Smooth muscle cell of the brain vasculature (primary cell): ENCODE results near the gene FGF9.

Experiments used
- DNase-seq: peaks from one replicate; pipeline ENCODE4 v3.0.0-alpha.2; 2012; ENCODE audit warnings: low read depth, low spot score

Gene FGF9

DNA sequence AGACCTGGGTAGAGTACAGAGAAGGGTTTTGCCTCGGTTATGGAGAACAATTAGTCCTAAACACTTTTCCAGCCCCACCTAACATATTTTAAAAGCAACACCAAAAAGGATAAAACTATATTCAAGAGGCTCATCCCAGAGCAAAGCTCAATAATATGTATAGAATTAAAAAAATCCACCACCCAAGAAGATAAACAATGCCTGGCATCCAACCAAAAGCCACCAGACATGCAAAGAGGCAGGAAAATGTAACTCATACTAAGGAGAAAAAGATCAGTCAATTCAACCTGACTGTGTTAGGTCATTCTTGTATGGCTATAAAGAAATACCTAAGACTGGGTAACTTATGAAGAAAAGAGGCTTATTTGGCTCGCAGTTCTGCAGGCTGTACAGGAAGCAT lies 39.3 kb downstream of the FGF9 start:
- no peak for DNase-seq

DNA sequence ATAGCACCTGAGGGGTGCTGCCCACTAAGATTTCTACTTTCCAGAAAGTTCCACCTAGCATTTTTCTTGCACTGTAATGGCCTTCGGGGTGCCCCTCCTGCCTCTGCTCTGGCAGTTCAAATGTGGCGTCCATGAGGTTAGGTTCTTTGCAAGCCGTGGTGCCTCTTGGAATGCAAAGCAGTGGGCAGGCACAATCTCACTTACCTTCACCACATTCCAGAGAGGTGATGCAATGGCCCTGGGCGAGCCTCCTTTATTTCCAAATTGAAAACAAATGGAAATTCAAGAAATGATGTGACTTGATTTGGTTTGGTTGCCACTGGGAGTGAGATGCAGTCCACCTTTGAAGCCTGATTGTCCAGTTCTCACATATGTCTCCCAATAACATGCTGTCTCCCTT lies 46.9 kb downstream of the FGF9 start:
- no peak for DNase-seq

DNA sequence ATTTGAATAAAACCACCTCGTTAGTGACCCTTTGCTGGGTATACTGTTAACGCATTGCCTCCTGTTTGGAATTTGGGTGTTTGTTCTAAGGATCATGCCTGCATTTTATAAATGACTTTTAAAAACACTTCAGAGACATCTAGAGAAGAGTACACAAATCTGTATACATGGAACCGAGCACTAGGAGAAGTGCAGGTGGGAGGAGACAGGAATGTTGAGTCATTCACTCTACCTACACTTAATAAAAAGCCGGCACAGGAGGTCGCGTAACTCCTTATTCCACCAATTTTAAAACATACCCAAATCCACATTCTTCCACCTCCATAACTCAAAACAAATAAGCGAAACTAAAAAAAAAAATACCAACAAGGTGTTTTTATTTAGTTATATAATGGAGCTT lies 48.6 kb downstream of the FGF9 start:
- no peak for DNase-seq

DNA sequence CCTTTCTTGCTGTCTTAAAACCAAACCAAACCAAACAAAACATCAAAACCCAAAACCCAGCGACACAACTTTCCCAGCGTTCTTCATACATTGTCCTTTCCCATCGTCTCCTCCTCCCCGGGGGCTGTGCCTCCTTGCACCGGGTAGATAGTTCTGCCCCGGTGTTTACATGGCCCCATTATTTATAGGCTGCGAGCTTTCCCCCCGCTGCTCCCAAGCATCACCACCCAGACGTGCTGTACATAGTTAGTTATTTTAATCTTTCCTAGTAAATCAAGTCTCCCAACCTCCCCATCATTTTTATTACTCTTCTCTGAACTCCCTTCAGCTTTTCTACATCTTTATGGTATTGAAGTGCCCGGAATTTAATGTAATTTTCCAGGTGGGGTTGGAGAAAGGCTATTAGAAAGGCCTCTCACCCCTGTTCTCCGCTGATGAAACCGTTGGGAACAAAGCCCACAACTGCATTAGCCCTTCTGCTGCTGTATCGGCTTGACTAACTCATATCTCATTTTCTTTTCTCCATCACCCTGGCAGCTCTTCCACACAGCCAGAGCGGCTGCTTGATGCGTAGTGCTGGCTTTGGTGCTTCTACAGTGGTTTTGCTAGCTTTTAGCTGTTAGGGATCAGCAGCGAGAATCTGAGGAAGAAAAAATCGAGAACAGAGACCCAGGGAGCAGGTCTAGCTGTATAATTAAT lies 53.1 kb downstream of the FGF9 start:
- DNase-seq, result no peak

DNA sequence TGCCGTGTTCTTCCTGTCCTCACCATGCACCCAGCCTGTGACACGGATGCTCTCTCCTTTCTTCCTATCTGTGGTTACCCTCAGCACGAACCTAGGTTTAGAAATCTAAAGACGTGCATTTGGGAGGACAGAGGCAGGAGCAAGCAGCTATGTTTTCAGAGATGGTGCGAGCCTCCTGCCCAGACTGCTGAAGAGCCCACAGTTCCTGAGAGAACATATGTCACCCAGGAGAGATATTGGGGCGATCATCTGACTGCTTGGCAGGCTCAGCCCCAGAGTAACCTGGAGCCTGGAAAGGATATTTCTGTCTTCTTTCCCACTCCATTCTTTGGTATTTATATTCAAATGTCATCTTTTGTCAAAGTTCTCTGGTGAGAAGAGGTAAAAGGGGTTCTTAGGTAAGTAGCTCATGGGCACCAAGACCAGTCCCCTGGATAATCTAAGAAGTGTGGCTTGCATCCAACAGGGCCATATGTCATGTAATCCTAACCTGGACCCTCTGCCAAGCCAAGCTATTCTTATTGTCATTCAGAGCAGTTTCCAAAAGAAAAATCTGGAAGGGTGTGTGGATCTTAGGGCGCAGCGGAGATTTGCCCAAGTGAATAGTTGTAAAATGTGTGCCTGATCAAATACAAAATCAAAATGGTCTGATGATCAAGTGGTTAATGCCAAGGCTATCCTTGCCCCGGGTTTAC lies 59.5 kb downstream of the FGF9 start:
- no peak for DNase-seq

DNA sequence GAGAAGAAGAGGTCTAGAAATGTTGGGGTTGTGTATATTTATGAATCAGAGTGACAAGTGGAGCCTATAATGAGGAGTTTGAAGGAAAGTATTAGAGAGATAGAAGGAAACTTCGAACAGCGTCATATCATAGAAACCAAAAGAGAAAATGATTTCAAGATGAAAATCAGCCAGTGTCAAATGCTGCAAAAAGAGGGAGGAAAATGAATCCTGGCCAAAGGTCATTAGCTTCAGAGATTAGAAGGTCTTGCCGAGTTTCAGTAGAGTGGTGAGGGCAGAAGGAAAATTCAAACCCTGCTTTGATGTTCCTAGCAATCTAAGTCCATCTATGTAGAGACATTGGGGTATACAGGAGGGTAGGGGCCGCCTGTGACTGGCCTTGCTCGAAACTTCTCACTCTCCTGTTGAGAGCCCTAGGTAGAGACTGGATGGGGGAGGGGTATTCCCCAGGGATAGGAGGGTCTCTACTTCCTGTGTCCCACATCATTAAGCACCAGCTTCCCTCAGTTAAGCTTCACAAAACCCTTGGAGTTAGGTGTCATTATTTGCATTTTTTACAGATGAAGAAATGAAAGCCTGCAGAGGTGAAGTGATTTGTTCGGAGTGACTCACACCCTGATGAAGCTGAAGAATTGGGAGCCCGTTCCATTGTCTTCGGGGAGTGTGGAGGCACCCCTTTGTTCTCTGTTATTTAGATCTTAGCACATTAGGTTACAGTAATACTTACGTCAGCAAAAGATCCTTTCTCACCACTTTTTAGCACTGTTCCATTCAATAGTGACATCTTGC lies 62.8 kb downstream of the FGF9 start:
- no peak for DNase-seq

DNA sequence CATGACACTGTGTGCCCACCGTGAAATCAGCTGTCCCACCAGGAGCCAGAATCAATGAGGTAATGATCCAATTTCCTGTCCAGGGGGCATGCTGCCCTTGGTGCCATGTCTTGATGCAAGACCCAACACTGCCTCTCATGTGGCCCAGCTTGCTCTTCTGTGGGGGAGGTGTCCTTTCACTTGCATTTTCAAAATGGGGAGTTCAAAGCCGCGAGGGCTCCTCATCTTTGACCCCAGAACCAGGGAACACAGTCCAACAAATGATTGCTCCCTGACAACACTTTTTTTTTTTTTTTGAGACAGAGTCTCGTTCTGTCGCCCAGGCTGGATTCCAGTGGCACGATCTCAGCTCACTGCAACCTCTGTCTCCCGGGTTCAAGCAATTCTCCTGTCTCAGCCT lies 64.1 kb downstream of the FGF9 start:
- no peak for DNase-seq

DNA sequence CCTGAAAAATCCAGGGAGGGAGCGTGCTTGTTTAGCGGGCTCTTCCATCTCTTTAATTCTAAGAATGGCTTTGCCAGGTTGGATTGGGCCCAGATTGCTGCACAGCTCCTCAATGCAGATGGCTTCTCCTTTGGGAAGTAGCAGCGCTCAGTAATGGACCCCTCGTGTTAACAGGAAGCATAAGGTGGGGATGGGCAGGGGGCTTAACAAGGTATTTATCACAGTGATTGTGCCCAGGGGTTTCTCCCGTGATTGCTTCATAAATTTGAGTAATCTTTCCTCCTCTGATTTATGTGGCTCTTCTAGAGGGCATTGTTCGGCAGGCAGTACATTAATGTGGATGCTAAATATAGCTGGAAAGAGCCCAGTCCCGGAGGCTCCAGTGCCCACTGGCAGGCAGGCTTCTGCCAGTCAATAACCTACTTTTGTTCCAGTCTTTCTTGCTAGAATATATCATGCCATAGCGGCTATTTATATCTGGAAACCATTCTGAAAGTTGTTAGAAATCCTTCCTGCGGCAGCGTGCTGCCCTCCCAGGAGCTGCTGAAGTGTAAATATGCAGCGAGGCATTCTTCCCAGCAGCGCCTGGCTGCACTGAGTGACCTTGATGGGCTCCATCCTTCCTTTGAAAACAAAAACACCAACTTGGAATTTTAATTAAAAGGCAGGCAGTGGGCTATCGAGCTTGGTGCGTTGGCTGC lies 65.0 kb downstream of the FGF9 start:
- no peak for DNase-seq

DNA sequence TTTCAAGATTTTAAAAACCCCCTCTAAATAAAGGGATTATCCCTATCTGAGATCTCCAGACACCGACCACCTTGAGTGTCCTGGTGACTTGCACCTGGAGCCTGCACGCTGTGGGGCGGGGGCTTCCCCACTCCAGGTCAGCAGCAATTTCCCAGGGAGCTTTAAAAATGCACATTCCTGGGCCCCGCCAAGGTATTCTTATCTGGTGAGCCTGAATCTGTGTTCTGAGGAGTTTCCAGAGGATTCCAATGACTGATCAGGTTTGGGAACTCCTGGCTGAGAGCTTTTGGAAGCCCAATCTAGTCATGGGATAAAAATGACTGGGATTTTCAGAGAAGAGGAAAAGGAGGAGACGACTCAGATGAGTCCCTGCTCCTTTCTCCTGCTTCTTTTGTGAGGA lies 66.1 kb downstream of the FGF9 start:
- no peak for DNase-seq

DNA sequence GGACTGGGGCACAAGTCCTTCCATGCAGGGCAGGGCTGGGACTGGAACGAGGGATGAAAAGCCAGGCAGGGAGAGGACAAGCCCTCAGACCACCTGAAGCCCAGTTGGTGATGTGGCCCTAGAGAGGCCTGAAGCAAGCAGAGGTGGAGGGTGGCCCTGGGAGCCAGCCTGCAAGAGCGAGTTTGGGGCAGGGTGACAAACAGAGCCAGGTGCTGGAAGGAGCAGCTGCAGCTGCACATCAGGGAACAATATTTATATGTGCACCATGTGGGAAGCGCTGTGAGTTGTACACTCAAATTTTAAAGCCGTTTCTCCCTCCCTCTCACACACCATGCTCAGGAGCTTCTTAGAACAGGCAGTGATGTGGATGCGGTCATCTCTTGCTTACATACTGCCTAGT lies 67.8 kb downstream of the FGF9 start:
- no peak for DNase-seq

DNA sequence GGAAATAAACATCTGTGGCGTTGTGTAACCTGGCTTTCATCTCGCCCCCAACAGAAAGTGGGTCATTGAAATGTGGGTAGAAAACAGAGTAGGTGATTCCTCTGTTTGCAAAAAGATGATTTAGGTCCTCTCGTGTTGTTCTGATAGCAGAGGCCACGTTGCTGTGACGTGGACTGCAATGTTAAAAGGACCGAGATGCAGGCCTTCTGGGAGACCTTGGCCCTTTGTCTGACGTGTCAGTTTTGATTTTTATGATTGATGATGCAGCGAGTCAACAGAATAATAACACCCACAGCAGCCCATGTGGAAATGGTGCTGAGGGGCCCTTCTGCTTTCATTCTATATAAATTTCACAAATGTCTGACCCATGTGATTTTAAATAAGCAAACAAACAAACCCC lies 68.9 kb downstream of the FGF9 start:
- DNase-seq, result no peak

DNA sequence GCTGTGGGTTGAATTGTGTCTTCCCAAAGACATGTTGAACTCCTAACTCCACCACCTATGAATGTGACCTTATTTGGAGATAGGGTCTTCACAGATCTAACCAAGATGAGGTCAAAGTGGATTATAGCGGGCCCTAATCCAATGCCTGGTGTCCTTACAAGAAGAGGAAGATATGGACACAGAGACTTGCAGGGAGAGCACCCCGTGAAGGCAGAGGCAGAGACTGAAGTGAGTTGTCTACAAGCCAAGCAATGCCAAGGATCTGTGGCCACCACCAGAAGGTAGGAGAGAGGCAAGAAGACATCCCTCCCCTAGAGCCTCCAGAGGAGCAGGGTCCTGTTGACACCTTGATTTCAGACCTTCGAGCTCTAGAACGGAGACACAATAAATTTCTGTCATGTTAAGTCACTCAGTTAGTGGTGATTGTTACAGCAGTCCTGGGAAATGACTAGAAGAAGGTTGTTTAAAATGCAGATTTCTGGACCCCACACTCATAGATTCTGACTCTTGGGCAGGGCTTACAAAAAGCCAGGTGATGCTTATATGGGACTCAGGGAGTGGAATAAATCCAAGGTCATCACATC lies 70.6 kb downstream of the FGF9 start:
- DNase-seq, result no peak

DNA sequence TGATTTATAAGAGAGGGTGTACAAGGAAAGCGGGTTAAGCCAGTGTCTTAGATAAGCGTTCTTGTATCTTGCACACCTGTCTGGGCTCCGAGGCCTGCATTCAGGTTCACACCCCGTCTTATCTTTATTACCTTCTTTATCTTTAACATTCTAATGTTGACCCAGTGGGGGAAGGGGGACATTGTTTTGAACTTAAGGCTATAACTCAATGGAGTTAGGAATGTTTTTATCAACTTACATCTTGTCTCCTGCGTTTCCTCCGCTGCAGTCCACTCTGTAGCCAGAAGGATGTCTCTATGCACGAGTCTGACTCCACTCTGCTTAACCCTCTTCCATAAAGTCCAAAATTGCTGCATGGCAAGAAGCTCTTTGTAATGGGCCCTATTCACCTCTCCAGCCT lies 71.2 kb downstream of the FGF9 start:
- no peak for DNase-seq

DNA sequence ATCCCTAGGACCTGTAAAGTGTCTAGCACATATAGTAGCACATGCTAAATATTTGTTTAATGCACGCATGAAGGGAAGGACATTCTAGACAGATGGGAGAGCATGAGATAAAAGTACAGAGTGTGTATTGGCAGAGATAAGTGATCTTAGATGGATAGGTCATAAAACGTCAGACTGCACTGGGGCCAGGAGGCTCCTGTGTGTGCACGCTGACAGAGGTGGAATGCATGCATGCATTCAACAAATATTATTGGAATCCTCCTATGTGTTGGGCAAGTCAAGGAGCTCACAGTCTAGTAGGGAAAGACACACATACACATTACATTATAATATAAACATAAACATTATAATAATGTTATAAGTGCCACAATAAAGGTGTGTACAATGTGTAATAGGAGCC lies 73.3 kb downstream of the FGF9 start:
- DNase-seq, result no peak

DNA sequence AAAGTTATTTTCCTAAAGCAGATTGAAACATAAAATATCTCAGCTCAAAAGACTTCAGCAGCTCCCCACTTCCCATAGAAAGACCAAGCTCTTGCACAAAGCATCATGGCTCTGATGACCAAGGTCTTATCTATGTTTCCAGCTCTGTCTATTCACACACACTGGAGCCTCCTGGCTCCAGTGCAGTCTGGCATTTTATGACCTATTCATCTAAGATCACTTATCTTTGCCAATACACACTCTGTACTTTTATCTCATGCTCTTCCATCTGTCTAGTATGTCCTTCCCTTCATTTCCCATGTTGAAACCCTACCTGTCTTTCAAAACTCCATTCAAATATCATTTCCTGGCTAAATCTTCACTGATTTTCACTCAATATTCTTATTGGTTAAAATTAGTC lies 74.4 kb downstream of the FGF9 start:
- no peak for DNase-seq

DNA sequence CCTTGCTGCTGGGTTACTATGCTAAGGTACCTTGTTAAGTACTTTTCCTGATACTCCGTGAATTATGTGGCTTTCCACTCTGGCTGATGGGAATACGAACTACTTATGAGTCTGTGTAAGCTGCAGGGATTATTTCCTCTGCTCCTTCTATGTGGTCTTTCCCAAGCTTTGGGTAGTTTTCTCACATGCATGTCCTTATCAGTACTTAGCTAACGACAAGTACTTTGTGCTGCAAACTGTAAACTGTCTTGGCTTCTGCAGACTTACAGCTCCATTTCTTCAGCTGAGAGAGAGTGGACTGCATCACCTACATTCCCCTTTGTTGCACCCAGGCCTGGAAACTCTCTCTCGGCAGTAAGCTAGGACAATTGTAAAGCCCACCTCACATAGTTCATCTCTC lies 76.6 kb downstream of the FGF9 start:
- DNase-seq, result no peak

DNA sequence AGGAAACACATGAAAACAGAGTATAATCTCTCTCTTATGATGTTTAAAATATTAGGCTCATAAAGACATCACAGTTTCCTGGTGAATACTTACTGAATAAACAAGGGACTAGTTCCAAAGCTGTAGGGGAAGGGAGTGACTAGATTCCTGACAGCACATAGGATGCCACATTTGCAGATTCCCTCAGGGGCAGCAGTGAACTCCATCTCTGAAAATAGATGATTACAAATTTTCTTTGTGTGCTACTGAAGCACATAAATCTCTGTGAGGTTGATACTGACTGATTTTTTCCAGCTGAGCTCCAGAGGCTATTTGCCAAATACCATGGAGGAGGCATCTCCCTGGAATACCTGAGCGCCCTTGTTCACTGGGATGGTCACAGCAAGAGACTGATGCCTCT lies 77.3 kb downstream of the FGF9 start:
- no peak for DNase-seq

DNA sequence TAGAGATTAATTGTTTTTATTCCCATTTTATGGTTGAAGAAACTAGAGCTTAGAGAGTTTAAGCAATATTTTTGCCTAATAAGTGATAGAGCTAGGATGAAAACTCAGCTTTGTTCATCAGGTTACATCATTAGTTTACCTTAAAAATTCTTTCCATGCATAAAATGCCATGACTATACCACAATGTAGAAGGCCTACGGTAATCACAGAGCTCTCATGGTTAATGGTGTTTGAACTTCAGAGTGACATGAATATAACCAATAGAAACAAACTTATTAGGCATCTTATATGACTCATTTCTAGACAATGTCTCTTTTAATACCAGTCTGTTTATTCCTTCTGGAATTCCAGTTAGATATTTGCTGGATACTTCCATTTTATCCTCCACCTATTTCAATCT lies 78.5 kb downstream of the FGF9 start:
- no peak for DNase-seq

DNA sequence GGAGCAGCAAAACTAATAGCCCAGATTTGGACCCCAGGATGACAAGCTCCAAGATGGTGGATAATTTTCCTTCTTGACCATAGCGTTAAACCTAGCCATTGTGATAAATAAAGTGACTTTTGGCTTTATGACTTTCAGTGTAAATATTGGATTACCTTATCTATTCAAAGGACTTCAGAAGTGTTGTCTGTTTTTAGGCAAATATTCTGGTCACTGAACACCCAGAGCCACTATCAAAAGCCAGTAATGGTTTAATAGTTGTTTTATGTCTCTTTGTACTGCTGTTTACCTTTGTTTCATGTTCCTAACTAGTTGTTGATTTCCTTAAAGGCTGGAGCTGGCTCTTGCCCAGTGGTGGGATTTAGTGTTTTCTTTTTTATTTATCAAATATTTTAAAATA lies 81.6 kb downstream of the FGF9 start:
- DNase-seq, result no peak

DNA sequence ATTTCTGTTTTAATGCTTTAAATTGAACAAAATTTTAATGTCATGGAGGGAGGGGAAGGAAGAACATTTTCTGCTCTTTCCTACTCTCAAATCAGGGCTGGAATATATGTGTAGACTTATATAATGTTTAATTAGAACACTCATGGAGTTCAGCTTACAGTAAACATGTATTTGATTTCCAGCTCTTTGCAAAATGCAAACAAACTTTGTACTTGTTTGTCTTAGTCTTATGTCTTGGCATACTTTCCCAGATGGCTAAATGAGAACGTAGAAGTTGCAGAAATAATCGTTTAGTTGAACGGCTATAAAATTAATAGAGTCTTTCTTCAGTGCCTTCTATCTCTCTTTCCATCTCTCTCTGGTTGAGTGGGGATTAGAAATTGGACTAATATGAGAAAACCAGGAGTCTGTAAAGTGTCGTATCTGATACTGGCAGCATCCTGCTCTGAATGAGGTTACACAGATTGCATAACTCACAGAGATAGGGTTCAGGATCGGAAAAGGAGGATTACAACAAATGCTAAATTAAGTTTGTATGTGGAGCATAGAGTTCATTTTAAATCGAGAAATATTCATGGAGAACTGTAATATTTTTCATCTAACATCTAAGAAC lies 82.3 kb downstream of the FGF9 start:
- DNase-seq, result no peak
